ENCODE measurements around the gene PSG4.
"Not testable (repeated sequence)": the region's sequence is repeated elsewhere in the genome, so short reads cannot be mapped to it uniquely, and the experiment has no call there.

The PSG4 gene

GRCh38 chr19:43235686-43236085, 30.2 kb upstream of the PSG4 start:
- not testable (repeated sequence) for H3K9me2 ChIP-seq (ENCODE audit: low read depth, low read length); H3K36me3 ChIP-seq (ENCODE audit: insufficient read depth, low read length); H3F3A ChIP-seq (ENCODE audit: insufficient read depth, low read length); H3K79me2 ChIP-seq (ENCODE audit: insufficient read depth, low read length); H3K9ac ChIP-seq (ENCODE audit: low read length); H3K4me2 ChIP-seq (ENCODE audit: low read length); H3K27ac ChIP-seq (ENCODE audit: low read depth, low read length, poor library complexity, severe bottlenecking); H3K27me3 ChIP-seq (ENCODE audit: insufficient read depth, low read length); H4K20me1 ChIP-seq (ENCODE audit: insufficient read depth, low read length); H3K4me3 ChIP-seq (ENCODE audit: low read depth, low read length, poor library complexity, severe bottlenecking); H2AFZ ChIP-seq (ENCODE audit: low read length); H3K9me3 ChIP-seq (ENCODE audit: low read length); H3K4me1 ChIP-seq (ENCODE audit: insufficient read depth, low read length, severe bottlenecking)

GRCh38 chr19:43229315-43229714, 23.9 kb upstream of the PSG4 start:
- Histone ChIP-seq H3K27me3 (ENCODE audit: insufficient read depth, low read length) (no peaks in the 10 kb centered on the region), H3K79me2 (ENCODE audit: insufficient read depth, low read length) (no peaks in the 10 kb centered on the region), H4K20me1 (ENCODE audit: insufficient read depth, low read length) (no peaks in the 10 kb centered on the region), H3K9me2 (ENCODE audit: low read depth, low read length) (no peaks in the 10 kb centered on the region), H2AFZ (ENCODE audit: low read length) (no peak overlapping the region), H3K4me2 (ENCODE audit: low read length) (no peak overlapping the region), H3K4me3 (ENCODE audit: low read depth, low read length, poor library complexity, severe bottlenecking) (no peak overlapping the region), H3K9me3 (ENCODE audit: low read length) (no peaks in the 10 kb centered on the region), H3K27ac (ENCODE audit: low read depth, low read length, poor library complexity, severe bottlenecking) (no peak overlapping the region), H3K4me1 (ENCODE audit: insufficient read depth, low read length, severe bottlenecking) (no peaks in the 10 kb centered on the region), H3K36me3 (ENCODE audit: insufficient read depth, low read length) (no peaks in the 10 kb centered on the region), H3F3A (ENCODE audit: insufficient read depth, low read length) (no peaks in the 10 kb centered on the region), H3K9ac (ENCODE audit: low read length) (no peak overlapping the region)
- TF ChIP-seq CTCF (IDR thresholded peaks at IDR 0.05; ENCODE audit: low read length) = no peak

- H3K79me2 ChIP-seq (ENCODE audit: insufficient read depth, low read length); H3K36me3 ChIP-seq (ENCODE audit: insufficient read depth, low read length); H3F3A ChIP-seq (ENCODE audit: insufficient read depth, low read length); H3K9me3 ChIP-seq (ENCODE audit: low read length); H2AFZ ChIP-seq (ENCODE audit: low read length); H3K9ac ChIP-seq (ENCODE audit: low read length); H3K9me2 ChIP-seq (ENCODE audit: low read depth, low read length); H4K20me1 ChIP-seq (ENCODE audit: insufficient read depth, low read length); H3K4me3 ChIP-seq (ENCODE audit: low read depth, low read length, poor library complexity, severe bottlenecking); H3K27ac ChIP-seq (ENCODE audit: low read depth, low read length, poor library complexity, severe bottlenecking); H3K4me2 ChIP-seq (ENCODE audit: low read length); H3K27me3 ChIP-seq (ENCODE audit: insufficient read depth, low read length); H3K4me1 ChIP-seq (ENCODE audit: insufficient read depth, low read length, severe bottlenecking): not testable (repeated sequence)
Measured at GRCh38 chr19:43228730-43229129, 23.3 kb upstream of the PSG4 start.

- not testable (repeated sequence) for H3K79me2 ChIP-seq (ENCODE audit: insufficient read depth, low read length); H4K20me1 ChIP-seq (ENCODE audit: insufficient read depth, low read length); H3K27ac ChIP-seq (ENCODE audit: low read depth, low read length, poor library complexity, severe bottlenecking); H3K4me3 ChIP-seq (ENCODE audit: low read depth, low read length, poor library complexity, severe bottlenecking); H3K9me3 ChIP-seq (ENCODE audit: low read length); H3K9me2 ChIP-seq (ENCODE audit: low read depth, low read length); H3K27me3 ChIP-seq (ENCODE audit: insufficient read depth, low read length); H3K4me1 ChIP-seq (ENCODE audit: insufficient read depth, low read length, severe bottlenecking); H3F3A ChIP-seq (ENCODE audit: insufficient read depth, low read length); H3K4me2 ChIP-seq (ENCODE audit: low read length); H2AFZ ChIP-seq (ENCODE audit: low read length); H3K36me3 ChIP-seq (ENCODE audit: insufficient read depth, low read length); H3K9ac ChIP-seq (ENCODE audit: low read length)
Measured at GRCh38 chr19:43226986-43227385, 21.5 kb upstream of the PSG4 start.

GRCh38 chr19:43224855-43225253, 19.4 kb upstream of the PSG4 start:
- H3K4me1 ChIP-seq (ENCODE audit: insufficient read depth, low read length, severe bottlenecking) = no peaks in the 10 kb centered on the region
- H2AFZ ChIP-seq (ENCODE audit: low read length) = no peak overlapping the region
- no peaks in the 10 kb centered on the region for H3K9me3 ChIP-seq (ENCODE audit: low read length)
- no peak overlapping the region for H3K4me2 ChIP-seq (ENCODE audit: low read length)
- H3K79me2 ChIP-seq (ENCODE audit: insufficient read depth, low read length) = no peaks in the 10 kb centered on the region
- no peaks in the 10 kb centered on the region for H3F3A ChIP-seq (ENCODE audit: insufficient read depth, low read length)
- TF ChIP-seq EZH2 (IDR thresholded peaks at IDR 0.05; ENCODE audit: borderline replicate concordance, low read length) (no peak), CTCF (IDR thresholded peaks at IDR 0.05; ENCODE audit: low read length) (no peak)
- H3K4me3 ChIP-seq (ENCODE audit: low read depth, low read length, poor library complexity, severe bottlenecking) = no peak overlapping the region
- H3K9ac ChIP-seq (ENCODE audit: low read length) = no peak overlapping the region
- H4K20me1 ChIP-seq (ENCODE audit: insufficient read depth, low read length) = no peaks in the 10 kb centered on the region
- H3K36me3 ChIP-seq (ENCODE audit: insufficient read depth, low read length) = no peaks in the 10 kb centered on the region
- no peaks in the 10 kb centered on the region for H3K27me3 ChIP-seq (ENCODE audit: insufficient read depth, low read length)
- H3K27ac ChIP-seq (ENCODE audit: low read depth, low read length, poor library complexity, severe bottlenecking) = no peak overlapping the region
- no peaks in the 10 kb centered on the region for H3K9me2 ChIP-seq (ENCODE audit: low read depth, low read length)

GRCh38 chr19:43224201-43224854, 18.9 kb upstream of the PSG4 start:
- H3K79me2 ChIP-seq (ENCODE audit: insufficient read depth, low read length); H4K20me1 ChIP-seq (ENCODE audit: insufficient read depth, low read length); H3K27me3 ChIP-seq (ENCODE audit: insufficient read depth, low read length); H3F3A ChIP-seq (ENCODE audit: insufficient read depth, low read length); H3K9ac ChIP-seq (ENCODE audit: low read length); H3K4me2 ChIP-seq (ENCODE audit: low read length); H3K9me2 ChIP-seq (ENCODE audit: low read depth, low read length); H3K27ac ChIP-seq (ENCODE audit: low read depth, low read length, poor library complexity, severe bottlenecking); H3K9me3 ChIP-seq (ENCODE audit: low read length); H3K4me3 ChIP-seq (ENCODE audit: low read depth, low read length, poor library complexity, severe bottlenecking); H3K4me1 ChIP-seq (ENCODE audit: insufficient read depth, low read length, severe bottlenecking); H3K36me3 ChIP-seq (ENCODE audit: insufficient read depth, low read length); H2AFZ ChIP-seq (ENCODE audit: low read length): not testable (repeated sequence)
